ENCODE measurements around the gene HMOX2.

The HMOX2 gene

DNA sequence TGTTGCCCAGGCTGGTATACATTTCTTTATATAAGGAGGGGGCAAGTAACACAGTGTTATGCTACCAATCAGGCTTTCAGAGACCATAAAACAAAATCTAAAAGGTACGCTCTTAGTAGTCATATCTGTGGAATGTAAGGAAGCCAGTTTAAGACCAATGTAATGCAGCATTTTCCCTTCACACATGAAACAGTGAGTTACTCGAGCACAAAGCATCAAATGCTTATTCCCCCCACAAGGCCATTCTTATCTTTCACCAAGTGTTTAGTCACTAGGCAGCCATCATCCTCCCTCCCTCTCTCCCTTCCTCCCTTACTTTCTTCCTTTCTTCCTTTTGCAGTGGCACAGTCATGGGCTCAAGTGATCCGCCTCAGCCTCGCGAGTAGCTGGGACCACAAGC, 12.8 kb downstream of the HMOX2 start:
- H3K36me3 ChIP-seq (ENCODE audit: insufficient read depth, low read length): peaks cover 12% of the 10 kb centered on the region
- H3K4me1 ChIP-seq (ENCODE audit: control insufficient read depth, insufficient read depth, low read length): peaks cover 21% of the 10 kb centered on the region
- H3K27me3 ChIP-seq (ENCODE audit: control insufficient read depth, insufficient read depth, low read length): no peaks in the 10 kb centered on the region
- H3K4me3 ChIP-seq (ENCODE audit: low read length): no peak overlapping the region
- peak overlapping the region; percentile 26 for H3K4me2 ChIP-seq (ENCODE audit: low read length)
- H3K9me3 ChIP-seq (replicated peaks; ENCODE audit: low read length): no peaks in the 10 kb centered on the region
- no peak overlapping the region for H3K9ac ChIP-seq (ENCODE audit: low read depth, low read length)

DNA sequence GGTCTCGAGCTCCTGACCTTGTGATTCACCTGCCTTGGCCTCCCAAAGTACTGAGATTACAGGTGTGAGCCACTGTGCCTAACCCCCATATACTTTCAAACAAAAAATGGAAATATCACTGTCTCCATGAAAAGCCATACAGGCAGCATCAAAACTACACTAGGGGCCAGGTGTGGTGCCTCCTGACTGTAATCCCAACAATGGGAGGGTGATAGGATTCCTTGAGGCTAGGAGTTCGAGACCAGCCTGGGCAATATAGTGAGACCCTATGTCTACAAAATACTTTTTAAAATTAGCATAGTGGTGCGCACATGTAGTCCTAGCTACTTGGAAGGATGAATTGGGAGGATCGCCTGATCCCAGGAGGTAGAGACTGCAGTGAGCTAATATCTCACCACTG, 15.7 kb downstream of the HMOX2 start:
- no peak overlapping the region for H3K4me3 ChIP-seq (ENCODE audit: low read length)
- H3K9ac ChIP-seq (ENCODE audit: low read depth, low read length): no peak overlapping the region
- peaks cover 1% of the 10 kb centered on the region for H3K36me3 ChIP-seq (ENCODE audit: insufficient read depth, low read length)
- H3K27me3 ChIP-seq (ENCODE audit: control insufficient read depth, insufficient read depth, low read length): no peaks in the 10 kb centered on the region
- no peaks in the 10 kb centered on the region for H3K9me3 ChIP-seq (replicated peaks; ENCODE audit: low read length)
- H3K4me2 ChIP-seq (ENCODE audit: low read length): no peak overlapping the region
- H3K4me1 ChIP-seq (ENCODE audit: control insufficient read depth, insufficient read depth, low read length): peaks cover 50% of the 10 kb centered on the region

- H3K4me1 ChIP-seq (ENCODE audit: control insufficient read depth, insufficient read depth, low read length): peaks cover 36% of the 10 kb centered on the region
- H3K36me3 ChIP-seq (ENCODE audit: insufficient read depth, low read length): peaks cover 10% of the 10 kb centered on the region
- peak overlapping the region; percentile 25 for H3K4me2 ChIP-seq (ENCODE audit: low read length)
- H3K4me3 ChIP-seq (ENCODE audit: low read length): no peak overlapping the region
- no peaks in the 10 kb centered on the region for H3K9me3 ChIP-seq (replicated peaks; ENCODE audit: low read length)
- no peaks in the 10 kb centered on the region for H3K27me3 ChIP-seq (ENCODE audit: control insufficient read depth, insufficient read depth, low read length)
- peak overlapping the region; percentile 16 for H3K9ac ChIP-seq (ENCODE audit: low read depth, low read length)
Measured at GRCh38 chr16:4494746-4495490, 18.7 kb downstream of the HMOX2 start.

DNA sequence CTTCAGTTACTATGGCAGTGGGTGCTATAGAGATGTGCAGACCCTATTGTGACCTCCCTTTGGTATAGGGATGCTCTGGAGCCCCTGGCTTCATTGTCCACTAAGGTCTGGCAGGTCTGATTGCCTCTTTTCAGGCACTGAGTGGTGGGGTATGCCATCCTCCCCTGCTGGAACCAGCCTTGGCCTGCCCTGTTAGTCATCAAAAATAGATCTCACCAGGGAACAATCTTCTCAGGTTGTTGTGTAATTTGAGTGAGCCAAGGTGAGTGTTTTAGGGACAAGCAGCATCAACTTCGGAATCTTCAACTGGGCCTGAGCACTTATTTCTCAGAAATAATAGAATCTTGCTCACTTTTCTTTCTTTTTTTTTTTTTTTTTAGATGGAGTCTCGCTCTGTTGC, 19.6 kb downstream of the HMOX2 start:
- no peaks in the 10 kb centered on the region for H3K27me3 ChIP-seq (ENCODE audit: control insufficient read depth, insufficient read depth, low read length)
- H3K4me3 ChIP-seq (ENCODE audit: low read length): no peak overlapping the region
- H3K4me2 ChIP-seq (ENCODE audit: low read length): no peak overlapping the region
- peak overlapping the region; percentile 16 for H3K9ac ChIP-seq (ENCODE audit: low read depth, low read length)
- peaks cover 10% of the 10 kb centered on the region for H3K36me3 ChIP-seq (ENCODE audit: insufficient read depth, low read length)
- peaks cover 44% of the 10 kb centered on the region for H3K4me1 ChIP-seq (ENCODE audit: control insufficient read depth, insufficient read depth, low read length)
- no peaks in the 10 kb centered on the region for H3K9me3 ChIP-seq (replicated peaks; ENCODE audit: low read length)

DNA sequence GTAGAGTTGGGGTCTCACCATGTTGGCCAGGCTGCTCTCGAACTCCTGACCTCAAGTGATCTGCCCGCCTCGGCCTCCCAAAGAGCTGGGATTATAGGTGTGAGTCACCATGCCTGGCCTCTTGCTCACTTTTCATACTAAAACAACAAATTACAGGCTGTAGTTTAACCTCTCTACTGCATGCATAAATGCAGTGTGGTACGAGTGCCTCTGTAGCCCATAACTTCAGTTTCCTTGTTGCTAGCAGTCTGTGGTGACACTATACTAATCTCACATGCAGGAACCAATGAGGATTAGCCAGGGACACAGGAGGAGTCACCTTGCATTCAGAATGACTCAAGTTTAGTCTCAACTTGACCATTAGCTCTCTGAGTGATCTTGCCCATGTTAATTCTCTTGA, 20.1 kb downstream of the HMOX2 start:
- no peak overlapping the region for H3K4me3 ChIP-seq (ENCODE audit: low read length)
- H3K36me3 ChIP-seq (ENCODE audit: insufficient read depth, low read length): peaks cover 10% of the 10 kb centered on the region
- peaks cover 50% of the 10 kb centered on the region for H3K4me1 ChIP-seq (ENCODE audit: control insufficient read depth, insufficient read depth, low read length)
- no peak overlapping the region for H3K9ac ChIP-seq (ENCODE audit: low read depth, low read length)
- H3K27me3 ChIP-seq (ENCODE audit: control insufficient read depth, insufficient read depth, low read length): no peaks in the 10 kb centered on the region
- no peaks in the 10 kb centered on the region for H3K9me3 ChIP-seq (replicated peaks; ENCODE audit: low read length)
- no peak overlapping the region for H3K4me2 ChIP-seq (ENCODE audit: low read length)

DNA sequence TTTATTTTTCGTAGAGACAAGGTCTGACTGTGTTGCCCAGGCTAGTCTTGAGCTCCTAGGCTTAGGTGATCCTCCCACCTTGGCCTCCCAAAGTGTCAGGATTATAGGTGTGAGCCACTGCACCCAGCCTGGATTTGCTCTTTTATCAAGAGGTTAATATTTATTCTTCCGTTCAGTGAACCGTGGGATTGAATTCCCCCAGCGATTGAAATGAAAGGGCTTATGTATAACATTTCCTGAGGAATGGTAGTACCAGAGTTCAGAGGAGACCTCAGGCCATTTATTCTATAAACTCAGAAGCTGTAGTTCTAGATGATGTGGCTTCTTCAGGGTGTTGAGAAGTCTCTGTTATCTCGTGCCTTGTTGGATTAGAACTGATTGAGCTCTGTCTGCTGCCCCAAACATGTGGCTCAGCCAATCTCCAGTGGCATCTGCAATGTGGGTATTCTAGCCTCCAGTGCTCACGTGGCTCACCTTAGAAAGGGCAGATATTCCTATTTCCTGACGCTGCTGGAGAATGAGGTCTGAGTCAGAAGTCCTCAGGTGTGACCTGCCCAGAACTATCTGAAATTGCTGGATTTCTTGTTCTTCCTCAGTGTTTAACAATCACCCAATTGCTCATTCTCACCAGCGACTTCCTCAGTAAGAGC, 22.5 kb downstream of the HMOX2 start:
- H3K27me3 ChIP-seq (ENCODE audit: control insufficient read depth, insufficient read depth, low read length): no peaks in the 10 kb centered on the region
- H3K4me3 ChIP-seq (ENCODE audit: low read length): no peak overlapping the region
- H3K4me2 ChIP-seq (ENCODE audit: low read length): no peak overlapping the region
- peaks cover 10% of the 10 kb centered on the region for H3K36me3 ChIP-seq (ENCODE audit: insufficient read depth, low read length)
- H3K9me3 ChIP-seq (replicated peaks; ENCODE audit: low read length): no peaks in the 10 kb centered on the region
- H3K9ac ChIP-seq (ENCODE audit: low read depth, low read length): no peak overlapping the region
- H3K4me1 ChIP-seq (ENCODE audit: control insufficient read depth, insufficient read depth, low read length): peaks cover 54% of the 10 kb centered on the region

DNA sequence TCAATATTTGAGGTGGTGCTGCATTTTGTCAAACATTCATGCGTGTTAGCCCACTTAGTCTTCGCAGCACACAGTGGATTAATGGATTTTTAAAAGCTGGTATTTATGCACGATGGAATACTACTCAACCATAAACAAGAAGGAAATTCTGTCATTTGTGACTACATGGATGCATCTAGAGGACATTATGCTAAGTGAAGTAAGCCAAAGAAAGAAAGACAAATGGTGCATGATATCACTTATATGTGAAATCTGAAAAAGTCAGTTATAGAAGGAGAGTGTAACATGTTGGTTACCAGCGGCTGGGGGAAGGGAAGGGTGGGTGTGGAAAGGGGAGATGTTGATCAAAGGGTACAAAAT, 23.0 kb downstream of the HMOX2 start:
- Histone ChIP-seq H3K4me1 (ENCODE audit: control insufficient read depth, insufficient read depth, low read length) (peaks cover 53% of the 10 kb centered on the region), H3K27me3 (ENCODE audit: control insufficient read depth, insufficient read depth, low read length) (no peaks in the 10 kb centered on the region), H3K36me3 (ENCODE audit: insufficient read depth, low read length) (peaks cover 10% of the 10 kb centered on the region), H3K4me3 (ENCODE audit: low read length) (no peak overlapping the region), H3K9me3 (replicated peaks; ENCODE audit: low read length) (no peaks in the 10 kb centered on the region), H3K9ac (ENCODE audit: low read depth, low read length) (no peak overlapping the region), H3K4me2 (ENCODE audit: low read length) (no peak overlapping the region)

DNA sequence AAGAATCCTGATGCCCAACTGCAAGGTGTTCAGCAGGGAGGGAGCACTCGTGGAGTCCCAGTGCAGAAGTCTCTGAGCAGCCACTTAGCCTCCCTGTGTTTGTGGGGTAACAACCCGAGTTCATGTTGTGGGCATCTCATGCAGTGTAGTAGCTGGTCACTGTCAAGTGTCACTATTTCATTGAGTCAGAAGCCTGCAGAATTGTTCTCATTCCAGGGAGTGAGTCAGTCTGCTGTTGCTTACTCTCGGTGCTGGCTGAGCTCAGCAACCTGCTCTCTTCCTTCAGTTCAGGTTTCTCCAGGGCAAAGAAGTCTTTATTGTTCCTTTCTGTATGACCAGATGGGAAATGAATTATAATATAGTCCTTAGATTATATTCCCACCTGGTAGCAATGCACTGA, 24.1 kb downstream of the HMOX2 start:
- Histone ChIP-seq H3K4me2 (ENCODE audit: low read length) (peak overlapping the region; percentile 64), H3K36me3 (ENCODE audit: insufficient read depth, low read length) (peaks cover 10% of the 10 kb centered on the region), H3K9ac (ENCODE audit: low read depth, low read length) (no peak overlapping the region), H3K9me3 (replicated peaks; ENCODE audit: low read length) (no peaks in the 10 kb centered on the region), H3K4me3 (ENCODE audit: low read length) (peak overlapping the region; percentile 21), H3K4me1 (ENCODE audit: control insufficient read depth, insufficient read depth, low read length) (peaks cover 42% of the 10 kb centered on the region), H3K27me3 (ENCODE audit: control insufficient read depth, insufficient read depth, low read length) (no peaks in the 10 kb centered on the region)

DNA sequence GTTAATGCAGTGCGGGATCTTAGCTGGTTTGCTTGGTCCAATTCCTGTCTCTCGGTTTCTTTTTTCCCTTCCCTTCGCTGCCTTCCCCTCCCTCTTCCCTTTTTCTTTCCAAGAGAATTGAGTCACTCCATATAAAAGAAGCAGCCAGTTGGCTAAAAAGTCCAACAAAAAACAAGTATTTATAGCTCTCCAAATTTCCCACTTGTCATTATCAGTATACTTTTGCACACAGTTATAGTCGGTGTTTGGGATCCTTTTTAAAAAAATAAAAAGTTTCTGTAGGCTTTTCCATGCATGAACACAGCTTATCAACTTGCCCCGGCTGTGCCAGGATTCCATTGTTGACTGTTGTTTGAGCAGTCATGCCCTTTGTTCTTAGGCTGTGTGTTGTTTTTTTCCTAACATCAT, 24.9 kb downstream of the HMOX2 start:
- H3K9ac ChIP-seq (ENCODE audit: low read depth, low read length): peak overlapping the region; percentile 26
- H3K9me3 ChIP-seq (replicated peaks; ENCODE audit: low read length): no peaks in the 10 kb centered on the region
- H3K4me2 ChIP-seq (ENCODE audit: low read length): peak overlapping the region; percentile 64
- peak overlapping the region; percentile 21 for H3K4me3 ChIP-seq (ENCODE audit: low read length)
- H3K36me3 ChIP-seq (ENCODE audit: insufficient read depth, low read length): peaks cover 10% of the 10 kb centered on the region
- H3K27me3 ChIP-seq (ENCODE audit: control insufficient read depth, insufficient read depth, low read length): no peaks in the 10 kb centered on the region
- H3K4me1 ChIP-seq (ENCODE audit: control insufficient read depth, insufficient read depth, low read length): peaks cover 34% of the 10 kb centered on the region

DNA sequence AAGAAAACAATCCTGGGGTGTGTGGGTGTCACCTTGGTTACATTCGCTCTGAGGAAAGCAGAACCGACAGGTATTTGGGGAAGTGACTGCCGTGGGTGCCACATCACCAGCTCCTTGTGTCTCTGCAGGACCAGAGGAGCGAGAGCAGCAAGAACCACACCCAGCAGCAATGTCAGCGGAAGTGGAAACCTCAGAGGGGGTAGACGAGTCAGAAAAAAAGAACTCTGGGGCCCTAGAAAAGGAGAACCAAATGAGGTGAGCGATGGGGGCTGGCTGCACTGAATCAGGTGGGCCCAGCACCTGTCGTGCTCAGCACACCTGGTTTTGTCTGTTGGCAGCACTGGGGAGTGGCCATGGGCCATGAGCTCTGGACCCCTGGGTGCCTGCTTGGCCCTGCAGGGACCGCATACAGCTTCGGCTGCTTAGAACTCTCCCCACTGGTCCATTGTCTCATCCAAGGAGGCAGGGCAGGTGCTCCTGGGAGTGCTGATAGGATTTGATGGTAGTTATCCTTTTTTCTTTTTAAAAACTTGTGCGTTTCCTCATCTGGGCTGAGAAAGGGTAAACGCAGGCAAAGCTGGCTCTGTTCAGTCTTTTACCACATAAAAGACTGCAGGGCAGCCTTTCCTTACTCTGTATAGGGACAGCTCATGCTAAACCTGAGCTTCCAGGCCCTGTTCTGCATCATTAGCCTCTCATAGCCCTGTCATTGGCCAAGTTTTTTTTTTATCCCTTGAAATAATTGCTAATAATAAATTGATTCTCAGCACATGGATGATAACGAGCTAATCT, 29.4 kb downstream of the HMOX2 start:
- Histone ChIP-seq H3K4me1 (ENCODE audit: control insufficient read depth, insufficient read depth, low read length) (peaks cover 12% of the 10 kb centered on the region), H3K27me3 (ENCODE audit: control insufficient read depth, insufficient read depth, low read length) (no peaks in the 10 kb centered on the region), H3K36me3 (ENCODE audit: insufficient read depth, low read length) (peaks cover 32% of the 10 kb centered on the region), H3K9me3 (replicated peaks; ENCODE audit: low read length) (no peaks in the 10 kb centered on the region), H3K4me2 (ENCODE audit: low read length) (no peak overlapping the region), H3K9ac (ENCODE audit: low read depth, low read length) (no peak overlapping the region), H3K4me3 (ENCODE audit: low read length) (no peak overlapping the region)

GRCh38 chr16:4506450-4506849, 30.3 kb downstream of the HMOX2 start:
- Histone ChIP-seq H3K9ac (ENCODE audit: low read depth, low read length) (no peak overlapping the region), H3K4me1 (ENCODE audit: control insufficient read depth, insufficient read depth, low read length) (peaks cover 3% of the 10 kb centered on the region), H3K27me3 (ENCODE audit: control insufficient read depth, insufficient read depth, low read length) (no peaks in the 10 kb centered on the region), H3K9me3 (replicated peaks; ENCODE audit: low read length) (no peaks in the 10 kb centered on the region), H3K36me3 (ENCODE audit: insufficient read depth, low read length) (peaks cover 40% of the 10 kb centered on the region), H3K4me3 (ENCODE audit: low read length) (no peak overlapping the region), H3K4me2 (ENCODE audit: low read length) (no peak overlapping the region)
